GM12892 (cell line): ENCODE data around the gene RASGEF1C.

Source experiments
- POLR2A ChIP-seq: IDR thresholded peaks from 2 replicates; pipeline ENCODE4 v1.6.1; 2011; ENCODE audit warnings: low read depth, low read length, control low read depth
- POLR2AphosphoS5 ChIP-seq: IDR thresholded peaks from 2 replicates; pipeline ENCODE4 v1.6.1; 2011; ENCODE audit warnings: low read depth, low read length, control low read depth
- TAF1 ChIP-seq: IDR thresholded peaks from 2 replicates; pipeline ENCODE4 v1.6.1; 2011; ENCODE audit warnings: low read depth, mild to moderate bottlenecking, control low read depth, low read length, borderline replicate concordance

DNA sequence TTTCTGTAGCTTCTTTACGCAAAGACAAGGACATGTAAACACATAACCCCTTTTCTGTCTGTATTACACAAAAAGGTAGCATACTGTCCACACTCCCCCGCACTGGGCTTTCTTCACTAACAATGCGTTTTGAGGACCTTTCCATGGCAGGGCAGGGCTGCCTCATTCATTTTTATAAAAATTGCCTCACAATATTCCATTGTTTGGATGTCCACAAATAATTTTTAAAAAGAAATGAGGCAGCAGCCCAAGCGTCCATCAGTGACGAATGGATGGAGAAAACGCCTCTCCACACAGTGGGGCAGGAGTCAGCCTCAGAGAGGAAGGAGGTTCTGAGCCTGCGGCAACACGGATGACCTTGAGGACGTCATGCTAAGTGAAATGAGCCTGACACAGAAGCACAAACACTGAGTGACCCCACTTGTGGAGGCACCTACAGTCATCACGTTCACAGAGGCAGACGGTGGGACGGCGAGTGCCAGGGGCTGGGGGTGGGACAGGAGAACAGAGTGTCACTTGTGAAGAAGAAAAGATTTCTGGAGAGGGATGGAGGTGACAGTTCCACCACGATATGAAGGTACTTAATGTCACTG, 67.8 kb downstream of the RASGEF1C start:
- TF ChIP-seq POLR2A, result no peak
- TF ChIP-seq POLR2AphosphoS5, result no peak
- no peak for TF ChIP-seq TAF1
